Inflammatory macrophage treated with lipopolysaccharide for 1 hour (primary cell): ENCODE data around the gene ZER1.
A peak's percentile ranks its signal among the peaks of the same experiment; 100 is the strongest.

Experiments
- DNase-seq, 2 donors: peaks; one replicate each; pipeline ENCODE4 v3.0.0-alpha.2; 2020 to 2022

The ZER1 gene

GRCh38 chr9:128689293-128689774 is 82.4 kb downstream of the ZER1 start:
- DNase-seq, result no peak

- peak; percentile 85 to 92 for DNase-seq
These were observed 83.0 kb downstream of the ZER1 start, which contains the start of gene SET for GRCh38 chr9:128688501-128689292. SET (plus strand) TSS chr9:128689222; CDS start chr9:128689583, 361 bp downstream.

- DNase-seq, result no peak
These were observed 84.3 kb downstream of the ZER1 start for GRCh38 chr9:128687453-128687852.

GRCh38 chr9:128685636-128686489 is 85.9 kb downstream of the ZER1 start:
- peak; percentile 61 to 64 for DNase-seq

GRCh38 chr9:128684325-128685199 is 87.2 kb downstream of the ZER1 start:
- peak; percentile 65 to 72 for DNase-seq

- no peak for DNase-seq
These were observed 87.7 kb downstream of the ZER1 start for GRCh38 chr9:128684065-128684324.

- peak; percentile 42 to 53 for DNase-seq
These were observed 88.2 kb downstream of the ZER1 start for GRCh38 chr9:128683340-128684064.
